Activated CD8-positive, alpha-beta memory T cell treated with anti-CD3 and anti-CD28 coated beads for 4 hours (primary cell): ENCODE data around the gene RNF208.
"Not testable (repeated sequence)": the region's sequence is repeated elsewhere in the genome, so short reads cannot be mapped to it uniquely, and the experiment has no call there.

Experiments
- DNase-seq, 2 donors: peaks; one replicate each; pipeline ENCODE4 v3.0.0-alpha.2; 2020; ENCODE audit warnings: low read depth in 2 of 2

Gene RNF208

DNA sequence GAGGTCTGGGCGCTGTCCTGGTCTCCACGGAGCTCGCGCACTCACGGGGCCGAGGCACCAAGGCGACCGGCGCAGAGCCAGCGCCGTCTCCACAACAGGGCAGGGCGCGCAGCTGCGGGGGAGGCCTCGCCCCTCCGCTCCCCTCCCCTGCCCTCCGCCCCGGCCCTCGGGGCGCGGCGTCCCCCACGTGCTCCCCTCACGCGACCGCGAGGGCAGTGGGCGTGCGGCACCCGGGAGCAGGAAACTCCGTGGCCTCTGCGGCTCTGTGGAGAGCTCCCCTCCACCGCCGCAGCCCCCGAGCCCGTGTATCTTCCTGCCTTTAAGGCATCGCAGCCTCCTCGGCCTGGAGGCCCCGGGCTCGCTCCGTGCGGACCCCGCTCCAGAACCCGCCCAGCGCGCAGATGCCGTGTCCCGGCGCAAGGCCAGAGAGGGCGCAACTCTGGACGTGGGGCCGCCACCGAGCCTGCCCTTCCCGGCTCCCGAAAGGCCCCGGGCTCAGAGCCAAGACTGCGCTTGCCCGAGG is 18.3 kb upstream of the RNF208 start:
- DNase-seq, result peak; percentile 52 to 58

GRCh38 chr9:137239541-137240200 is 17.6 kb upstream of the RNF208 start:
- not testable (repeated sequence) for DNase-seq

DNA sequence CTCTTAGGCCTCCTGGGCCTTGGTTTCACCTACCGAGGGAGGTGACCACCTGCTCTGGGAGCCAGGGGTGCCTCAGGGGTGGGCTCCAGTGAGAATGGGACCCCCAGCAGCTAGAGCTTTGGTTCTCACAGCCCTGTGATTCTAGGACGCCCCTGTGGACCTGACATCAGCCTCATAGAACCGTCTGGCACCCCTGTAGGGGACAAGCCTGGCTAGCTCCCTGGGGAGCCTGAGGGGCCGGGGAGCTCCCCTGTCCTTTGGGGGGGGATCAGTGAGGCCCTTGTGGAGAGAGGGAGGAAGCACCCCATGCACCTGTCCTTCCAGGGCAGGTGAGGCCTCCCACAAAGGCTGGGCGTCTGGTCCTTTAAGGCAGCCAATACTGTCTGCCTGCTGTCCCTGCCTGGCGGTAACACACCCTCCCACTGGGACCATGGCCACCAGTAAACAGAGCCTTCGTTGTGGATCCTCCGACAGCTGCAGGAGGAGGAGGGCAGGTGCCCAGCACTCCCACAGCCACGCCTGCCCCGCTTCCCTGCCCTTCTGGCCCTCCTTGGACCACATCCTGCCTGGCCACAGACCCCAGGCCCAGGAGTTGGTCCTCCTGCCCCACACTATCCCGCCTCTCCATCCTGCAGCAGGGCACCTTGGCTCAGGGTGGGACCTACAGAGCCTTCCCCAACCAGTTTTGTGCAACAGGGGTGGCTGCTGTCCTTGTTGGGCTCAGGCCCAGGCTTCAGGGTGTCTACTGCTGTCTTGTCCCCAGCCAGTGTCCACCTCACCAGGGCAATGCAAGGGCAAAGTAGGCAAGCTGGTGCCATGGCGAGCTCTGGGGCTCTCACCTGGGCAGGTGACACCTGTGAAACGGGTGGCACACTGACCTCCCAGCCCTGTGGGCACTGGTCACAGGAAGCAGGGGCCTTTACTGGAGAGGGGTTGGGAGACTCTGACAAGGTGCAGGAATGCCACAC is 16.0 kb upstream of the RNF208 start:
- DNase-seq, result no peak

DNA sequence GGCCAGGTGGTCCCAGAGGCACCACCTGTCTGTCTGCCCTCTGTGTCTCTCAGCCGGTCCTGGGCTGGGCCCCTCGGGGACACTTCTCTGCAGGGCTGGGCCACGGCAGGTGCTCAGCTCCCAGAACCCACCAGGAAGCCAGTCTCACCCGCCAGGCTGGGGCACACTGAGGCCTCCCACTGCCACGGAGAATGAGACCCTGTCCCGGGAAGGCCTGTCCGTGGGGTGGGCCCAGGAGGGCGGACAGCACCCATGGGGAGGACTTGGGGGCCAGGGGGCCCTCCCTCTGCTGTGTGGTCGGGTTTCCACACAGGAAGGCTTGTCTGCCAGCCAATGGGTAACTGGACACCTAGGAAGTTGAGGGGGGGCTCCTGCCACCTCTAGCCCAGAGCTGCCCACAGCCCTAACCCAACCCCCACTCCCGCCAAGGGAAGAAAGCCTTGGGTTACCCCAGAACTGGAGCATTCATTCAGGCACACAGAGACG is 14.9 kb upstream of the RNF208 start:
- DNase-seq, result no peak

DNA sequence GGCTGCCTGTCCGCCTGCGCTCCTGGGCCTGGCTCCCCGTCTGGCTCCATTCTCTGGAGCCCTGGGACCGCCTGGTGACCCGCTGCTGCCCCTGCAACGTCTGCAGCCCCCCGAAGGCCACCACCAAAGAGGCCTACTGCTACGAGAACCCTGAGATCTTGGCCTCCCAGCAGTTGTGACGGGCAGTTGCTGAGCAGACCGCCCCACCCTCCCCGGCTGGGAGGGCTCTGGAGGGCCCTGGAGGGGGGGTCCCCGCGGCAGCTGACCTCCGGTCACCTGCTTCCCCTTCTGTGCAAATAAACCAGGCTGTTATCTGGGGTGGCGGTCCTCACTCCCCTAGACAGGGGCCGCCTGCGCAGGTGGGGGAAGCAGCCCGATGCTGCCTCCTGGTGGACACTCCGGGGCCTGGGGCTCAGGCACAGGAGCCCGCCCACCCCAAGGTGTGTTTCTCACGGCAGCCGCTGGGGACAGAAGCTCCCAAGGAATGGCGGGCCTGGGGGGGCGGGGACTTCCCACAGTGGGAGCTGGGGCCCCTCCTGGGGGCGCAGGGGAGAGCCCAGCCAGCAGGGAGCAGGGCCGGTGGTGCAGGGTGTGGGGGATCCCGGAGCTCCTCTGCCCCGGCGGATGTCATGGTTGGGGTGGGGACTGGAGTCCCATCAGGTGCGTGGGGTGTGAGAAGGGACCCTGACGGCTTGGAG is 14.3 kb upstream of the RNF208 start:
- DNase-seq, result peak; percentile 80 to 81

DNA sequence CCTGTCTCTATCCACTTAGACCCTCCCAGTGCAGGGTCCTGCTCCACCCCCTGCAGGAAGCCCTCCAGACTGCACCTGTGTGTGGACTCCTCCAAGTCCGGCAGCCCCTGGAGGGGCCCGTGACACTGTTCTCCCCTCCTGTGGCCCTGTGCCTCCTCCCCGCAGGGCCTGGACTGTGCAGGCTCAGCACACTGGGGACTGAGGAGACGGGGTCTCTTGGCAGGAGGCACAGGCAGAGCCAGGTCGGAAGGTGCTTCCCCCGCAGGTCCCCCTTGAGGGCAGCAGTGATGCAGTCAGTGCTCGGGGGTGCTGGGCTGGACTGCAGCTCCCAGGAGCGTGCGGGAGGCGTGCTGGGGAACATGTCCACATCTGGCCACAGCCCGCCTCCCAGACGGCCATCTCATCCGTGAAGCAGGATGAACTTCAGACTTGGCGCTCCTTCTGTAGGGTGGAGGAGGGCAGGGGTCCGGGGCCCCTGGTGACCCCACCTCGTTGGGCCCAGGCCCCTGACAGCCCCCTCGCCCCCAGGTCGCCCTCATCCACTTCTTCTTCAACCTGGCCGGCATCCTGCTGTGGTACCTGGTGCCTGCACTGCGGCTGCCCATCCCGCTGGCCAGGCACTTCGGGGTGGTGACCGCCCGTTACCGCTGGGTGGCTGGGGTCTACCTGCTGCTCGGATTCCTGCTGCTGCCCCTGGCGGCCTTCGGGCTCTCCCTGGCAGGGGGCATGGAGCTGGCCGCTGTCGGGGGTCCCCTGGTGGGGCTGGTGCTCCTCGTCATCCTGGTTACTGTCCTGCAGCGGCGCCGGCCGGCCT is 13.6 kb upstream of the RNF208 start:
- DNase-seq, result no peak

DNA sequence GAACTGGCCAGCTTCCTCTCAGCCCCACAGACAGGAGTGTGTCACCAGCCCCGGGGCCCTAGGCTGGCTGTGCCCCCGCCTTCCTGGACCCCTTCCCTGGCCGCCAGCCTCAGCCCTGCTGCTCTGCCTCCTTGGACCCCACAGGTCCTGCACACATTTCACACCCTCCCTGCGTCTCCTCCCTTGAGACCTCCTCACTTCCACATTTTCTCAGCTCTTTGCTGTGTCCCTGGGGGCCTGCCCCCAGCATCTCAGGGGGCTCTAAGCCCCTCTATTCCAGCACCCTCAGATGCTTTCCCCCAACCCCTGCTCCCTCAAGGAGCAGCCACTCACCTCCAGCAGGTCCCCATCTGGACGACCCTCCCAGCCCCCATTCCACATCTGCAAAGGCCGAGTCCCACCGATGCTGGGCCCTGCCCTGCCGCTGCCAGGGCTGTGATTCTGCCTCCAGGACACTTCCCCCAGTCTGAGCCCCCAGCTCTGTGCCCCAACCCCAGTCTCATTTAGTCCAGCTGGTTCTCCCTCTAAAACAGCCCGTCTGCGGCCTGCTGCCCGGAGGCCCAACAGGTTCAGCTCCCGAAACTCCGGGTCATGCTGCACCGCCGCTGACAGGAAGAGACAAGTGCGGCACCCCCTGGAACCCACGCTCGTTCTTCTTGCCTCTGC is 12.9 kb upstream of the RNF208 start:
- no peak for DNase-seq

DNA sequence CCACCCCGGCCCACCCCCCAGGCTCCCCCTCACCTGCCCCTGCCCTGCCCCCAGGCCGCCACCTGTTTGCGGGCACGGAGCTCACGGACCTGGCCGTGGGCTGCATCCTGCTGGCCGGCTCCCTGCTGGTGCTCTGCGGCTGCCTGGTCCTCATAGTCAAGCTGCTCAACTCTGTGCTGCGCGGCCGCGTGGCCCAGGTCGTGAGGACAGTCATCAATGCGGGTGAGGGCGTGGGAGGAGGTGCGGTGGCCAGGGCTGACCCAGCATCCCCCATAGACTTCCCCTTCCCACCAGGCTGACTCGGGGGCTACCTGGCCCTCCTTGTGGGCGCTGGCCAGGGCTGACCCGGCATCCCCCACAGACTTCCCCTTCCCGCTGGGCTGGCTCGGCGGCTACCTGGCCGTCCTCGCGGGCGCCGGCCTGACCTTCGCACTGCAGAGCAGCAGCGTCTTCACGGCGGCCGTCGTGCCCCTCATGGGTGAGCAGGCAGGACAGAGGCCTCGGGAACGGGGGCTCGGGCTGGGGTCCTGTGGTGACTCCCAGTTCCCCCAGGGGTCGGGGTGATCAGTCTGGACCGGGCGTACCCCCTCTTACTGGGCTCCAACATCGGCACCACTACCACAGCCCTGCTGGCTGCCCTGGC is 12.1 kb upstream of the RNF208 start:
- no peak for DNase-seq

DNA sequence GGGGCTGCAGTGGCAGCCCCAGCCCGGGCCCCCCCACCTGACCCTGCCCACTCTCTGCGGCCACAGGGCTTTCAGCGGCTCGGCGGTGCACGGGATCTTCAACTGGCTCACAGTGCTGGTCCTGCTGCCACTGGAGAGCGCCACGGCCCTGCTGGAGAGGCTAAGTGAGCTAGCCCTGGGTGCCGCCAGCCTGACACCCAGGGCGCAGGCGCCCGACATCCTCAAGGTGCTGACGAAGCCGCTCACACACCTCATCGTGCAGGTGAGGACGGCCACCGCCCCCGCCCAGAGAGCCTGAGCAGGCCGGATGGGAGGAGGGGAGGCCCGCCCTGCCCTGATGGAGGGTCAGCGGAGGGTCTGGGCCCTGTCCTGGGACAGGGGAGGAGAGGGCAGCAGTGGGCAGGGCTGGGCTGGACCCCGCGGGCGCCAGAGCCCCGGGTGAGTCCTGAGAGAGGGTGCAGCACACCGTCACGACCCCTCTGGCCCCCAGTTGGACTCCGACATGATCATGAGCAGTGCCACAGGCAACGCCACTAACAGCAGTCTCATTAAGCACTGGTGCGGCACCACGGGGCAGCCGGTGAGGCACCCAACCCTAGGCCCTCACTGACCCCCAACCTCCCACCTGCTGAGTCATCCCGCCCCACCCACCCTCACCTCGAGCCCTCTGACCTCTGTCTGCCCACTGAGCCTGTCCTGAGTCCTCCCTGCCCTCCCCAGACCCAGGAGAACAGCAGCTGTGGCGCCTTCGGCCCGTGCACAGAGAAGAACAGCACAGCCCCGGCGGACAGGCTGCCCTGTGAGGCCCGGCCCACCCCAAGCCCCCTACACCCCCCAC is 11.3 kb upstream of the RNF208 start:
- DNase-seq, result no peak

DNA sequence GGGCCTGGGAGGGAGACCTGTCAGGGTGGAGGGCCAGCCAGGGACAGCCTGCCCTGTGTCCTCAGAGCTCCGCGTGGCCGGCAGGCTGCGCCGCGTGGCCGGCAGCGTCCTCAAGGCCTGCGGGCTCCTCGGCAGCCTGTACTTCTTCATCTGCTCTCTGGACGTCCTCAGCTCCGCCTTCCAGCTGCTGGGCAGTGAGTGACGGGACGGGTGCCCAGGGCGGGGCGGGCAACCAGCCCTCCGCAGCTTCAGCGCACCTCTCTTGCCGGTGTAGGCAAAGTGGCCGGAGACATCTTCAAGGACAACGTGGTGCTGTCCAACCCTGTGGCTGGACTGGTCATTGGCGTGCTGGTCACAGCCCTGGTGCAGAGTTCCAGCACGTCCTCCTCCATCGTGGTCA is 10.5 kb upstream of the RNF208 start:
- DNase-seq, result no peak

DNA sequence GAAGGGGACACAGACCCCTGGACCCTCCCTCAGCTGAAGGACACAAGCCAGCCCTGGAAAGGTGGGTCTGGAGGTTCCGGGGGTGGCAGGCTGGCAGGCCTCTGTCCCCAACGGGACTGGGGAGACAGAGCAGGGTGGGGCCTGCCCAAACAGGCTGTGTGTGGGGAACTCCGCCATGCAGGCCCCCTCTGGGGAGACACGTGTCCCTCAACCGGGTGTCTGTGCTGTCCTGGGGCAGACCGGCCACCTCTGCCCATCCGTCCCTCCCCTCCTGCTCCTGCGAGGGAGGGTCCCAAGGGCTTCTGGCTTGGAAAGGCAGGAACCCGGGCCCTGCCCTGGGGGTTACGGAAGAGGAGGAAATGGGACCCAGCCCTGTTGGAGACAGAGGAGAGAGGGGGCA is 10.1 kb upstream of the RNF208 start:
- no peak for DNase-seq

DNA sequence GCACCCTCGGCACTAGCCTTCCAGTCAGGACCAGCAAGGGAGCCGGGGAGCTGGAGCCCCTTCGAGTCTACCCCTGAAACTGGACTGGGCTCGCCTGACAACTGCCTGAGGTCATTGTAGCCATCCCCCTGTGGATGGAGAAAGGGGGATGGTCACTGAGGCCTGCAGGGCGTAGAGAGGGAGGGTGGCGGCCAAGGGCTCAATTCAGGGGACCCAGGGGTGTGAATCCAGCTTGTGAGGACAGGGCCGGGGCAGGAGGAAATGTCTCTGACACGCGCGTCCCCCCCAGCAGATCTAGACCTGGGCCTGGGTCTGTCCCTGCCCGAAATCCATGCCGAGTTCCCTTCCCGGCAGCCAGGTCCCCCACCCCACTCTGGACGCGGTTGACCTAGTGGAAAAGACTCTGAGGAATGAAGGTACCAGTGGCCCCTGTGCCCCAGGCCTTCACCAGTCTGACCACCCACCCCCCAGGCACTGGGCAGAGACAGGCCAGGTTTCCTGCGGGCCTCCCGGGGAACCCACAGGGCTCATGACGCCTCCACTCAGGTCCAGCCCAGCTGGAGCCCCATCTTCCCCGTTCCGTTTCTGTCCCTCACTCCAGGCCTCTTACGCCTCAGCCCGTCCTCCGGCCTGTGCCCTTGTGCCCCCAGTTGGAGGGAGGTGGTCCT is 9.5 kb upstream of the RNF208 start:
- no peak for DNase-seq

GRCh38 chr9:137230705-137231371 is 8.8 kb upstream of the RNF208 start, which contains the start of gene SLC34A3:
Gene SLC34A3 (plus strand): TSS chr9:137230901. CDS start chr9:137231703, 802 bp downstream.
- DNase-seq, result no peak

DNA sequence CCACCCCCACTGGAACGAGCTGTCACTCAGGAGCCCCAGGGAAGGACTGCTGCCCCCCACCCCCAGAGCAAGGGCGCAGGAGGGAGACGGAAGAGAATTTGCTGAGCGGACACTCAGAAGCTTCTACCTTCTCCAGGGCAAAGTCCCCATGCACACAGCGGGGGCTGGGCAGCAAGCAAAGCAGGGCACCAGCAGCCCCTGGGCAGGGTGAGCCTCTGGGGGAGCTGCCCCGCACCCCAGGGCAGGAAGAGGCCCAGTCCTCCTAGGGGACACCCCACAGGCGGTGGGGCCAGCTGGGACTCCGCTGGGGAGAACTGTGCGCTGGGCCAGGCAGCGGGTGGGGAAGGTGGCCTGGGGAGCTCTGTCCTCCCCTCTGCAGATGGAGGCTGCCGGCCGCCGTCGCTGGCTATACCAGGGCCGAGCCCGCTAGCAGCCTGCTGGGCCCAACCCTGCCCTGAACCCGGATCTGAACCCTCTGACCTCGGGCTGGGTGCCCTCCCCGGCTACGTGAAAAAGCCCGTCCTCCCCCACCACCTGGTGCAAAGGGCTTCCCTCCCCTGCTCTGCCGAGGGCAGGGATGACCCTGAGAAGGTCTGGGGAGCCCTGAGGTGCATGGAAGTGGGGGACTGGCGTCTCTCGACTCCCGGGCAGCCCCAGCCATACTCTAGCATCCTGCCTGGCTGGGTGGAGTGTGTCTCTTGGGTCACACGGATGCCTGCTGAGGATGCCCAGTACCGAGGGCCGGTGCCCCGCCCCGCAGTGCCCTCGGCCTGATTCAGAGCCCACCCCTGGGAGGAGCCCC is 8.1 kb upstream of the RNF208 start:
- DNase-seq, result no peak

DNA sequence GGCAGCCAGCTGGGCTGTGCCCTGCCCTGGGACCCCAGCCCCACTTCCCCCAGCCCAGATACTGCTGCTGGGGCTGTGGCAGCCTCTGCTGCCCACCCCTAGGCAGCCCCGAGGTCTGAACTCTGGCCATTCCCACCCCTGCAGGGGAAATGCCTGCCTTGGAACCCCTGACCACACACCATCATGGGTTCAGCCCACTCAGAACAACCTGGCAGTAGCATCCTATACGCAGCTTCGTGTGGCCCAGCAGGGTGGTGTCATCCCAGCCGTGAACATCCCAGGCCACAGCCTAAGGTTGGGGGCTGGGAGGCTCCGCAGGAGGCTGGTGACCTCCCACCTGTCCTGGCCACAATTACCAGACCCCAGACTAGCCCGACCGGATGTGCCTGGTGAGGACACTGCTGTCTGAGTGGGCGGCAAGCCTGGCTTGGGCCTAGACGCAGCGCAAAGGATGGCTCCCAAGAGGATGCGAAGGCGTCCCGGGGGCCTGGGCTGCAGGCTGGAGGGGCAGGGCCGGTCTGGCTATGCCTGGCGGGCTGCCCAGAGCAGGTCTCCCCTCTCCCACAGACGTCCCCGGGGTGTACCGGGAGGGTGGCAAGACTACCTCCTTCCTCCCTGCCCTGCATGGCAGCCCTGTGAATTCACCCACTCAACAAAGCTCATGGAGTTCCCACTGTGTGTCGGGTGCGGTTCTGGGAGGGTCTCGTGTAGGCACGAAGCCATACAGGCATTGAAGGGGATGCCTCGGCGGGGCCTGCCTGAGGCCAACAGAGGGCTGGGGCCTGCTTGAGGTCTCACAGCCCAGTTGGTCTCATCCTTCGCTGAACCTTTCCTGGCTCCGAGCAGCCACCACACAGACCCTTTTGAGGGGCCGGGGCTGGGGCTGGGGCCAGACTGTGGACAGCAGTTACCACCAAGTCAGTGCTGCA is 7.2 kb upstream of the RNF208 start:
- no peak for DNase-seq

DNA sequence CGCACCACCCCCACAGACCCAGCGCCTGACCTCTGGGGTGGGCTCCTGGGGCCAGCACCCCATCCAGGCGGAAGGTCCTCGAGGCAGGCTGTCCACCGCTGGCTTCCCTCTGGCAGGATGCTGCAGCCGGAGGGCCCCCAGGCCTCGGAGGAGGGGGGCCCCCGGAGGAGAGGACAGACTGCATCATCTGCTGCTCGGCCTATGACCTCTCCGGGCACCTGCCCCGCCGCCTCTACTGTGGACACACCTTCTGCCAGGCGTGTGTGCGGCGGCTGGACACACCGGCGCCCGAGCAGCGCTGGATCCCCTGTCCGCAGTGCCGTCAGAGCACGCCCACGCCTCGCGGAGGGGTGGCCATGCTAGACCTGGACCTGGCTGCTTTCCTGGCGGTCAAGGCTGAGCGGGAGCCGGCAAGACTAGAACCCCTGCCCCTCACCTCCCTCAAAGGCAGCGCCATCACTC is 6.5 kb upstream of the RNF208 start:
- DNase-seq, result no peak
